Measurements from ENCODE around the gene SORL1.

DNA sequence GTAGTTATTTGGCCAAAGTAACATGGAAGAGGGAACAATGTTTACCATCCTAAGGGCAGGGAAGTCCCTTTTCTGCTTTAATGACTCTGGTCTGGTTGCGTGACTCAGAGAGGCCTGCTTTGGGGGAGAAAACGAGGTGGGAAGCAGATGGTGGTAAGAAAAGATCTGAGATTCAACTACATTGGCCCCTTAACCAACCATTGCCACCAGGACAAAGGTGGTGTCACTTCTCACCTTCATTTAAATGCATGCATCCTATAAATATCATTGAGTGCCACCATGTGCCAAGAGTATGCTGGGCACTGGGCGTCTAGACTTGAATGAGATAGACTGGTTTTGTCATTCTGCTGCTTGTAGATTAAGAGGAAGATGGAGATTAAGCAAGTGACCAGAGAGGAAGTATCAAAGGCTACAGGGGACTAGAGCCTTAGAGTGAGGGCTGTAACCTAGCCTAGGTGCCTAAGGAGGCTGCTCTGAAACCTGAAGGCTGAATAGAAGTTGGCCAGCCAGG, 3.6 kb upstream of the SORL1 start:
- TF ChIP-seq, protein P1, sequence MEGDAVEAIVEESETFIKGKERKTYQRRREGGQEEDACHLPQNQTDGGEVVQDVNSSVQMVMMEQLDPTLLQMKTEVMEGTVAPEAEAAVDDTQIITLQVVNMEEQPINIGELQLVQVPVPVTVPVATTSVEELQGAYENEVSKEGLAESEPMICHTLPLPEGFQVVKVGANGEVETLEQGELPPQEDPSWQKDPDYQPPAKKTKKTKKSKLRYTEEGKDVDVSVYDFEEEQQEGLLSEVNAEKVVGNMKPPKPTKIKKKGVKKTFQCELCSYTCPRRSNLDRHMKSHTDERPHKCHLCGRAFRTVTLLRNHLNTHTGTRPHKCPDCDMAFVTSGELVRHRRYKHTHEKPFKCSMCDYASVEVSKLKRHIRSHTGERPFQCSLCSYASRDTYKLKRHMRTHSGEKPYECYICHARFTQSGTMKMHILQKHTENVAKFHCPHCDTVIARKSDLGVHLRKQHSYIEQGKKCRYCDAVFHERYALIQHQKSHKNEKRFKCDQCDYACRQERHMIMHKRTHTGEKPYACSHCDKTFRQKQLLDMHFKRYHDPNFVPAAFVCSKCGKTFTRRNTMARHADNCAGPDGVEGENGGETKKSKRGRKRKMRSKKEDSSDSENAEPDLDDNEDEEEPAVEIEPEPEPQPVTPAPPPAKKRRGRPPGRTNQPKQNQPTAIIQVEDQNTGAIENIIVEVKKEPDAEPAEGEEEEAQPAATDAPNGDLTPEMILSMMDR (IDR thresholded peaks at IDR 0.05), result no peak
- no peak for TF ChIP-seq POLR2A (IDR thresholded peaks at IDR 0.05)
